Hippocampal formation (tissue), 2 donors: ENCODE measurements around the gene SPON1.
A peak's percentile ranks its signal among the peaks of the same experiment; 100 is the strongest.

Experiments
- DNase-seq, 2 donors: peaks; one replicate each; lab custom pipeline; 2025; lab: John Stamatoyannopoulos, UW

Gene SPON1

GRCh38 chr11:14186046-14186775, 223.7 kb downstream of the SPON1 start:
- no peak for DNase-seq

- no peak for DNase-seq
Measured at GRCh38 chr11:14189874-14190273, 227.4 kb downstream of the SPON1 start.

- no peak for DNase-seq
Measured at GRCh38 chr11:14190992-14191778, 228.7 kb downstream of the SPON1 start.

- DNase-seq: no peak
Measured at GRCh38 chr11:14193644-14194043, 231.1 kb downstream of the SPON1 start.

- DNase-seq: no peak
Measured at GRCh38 chr11:14202251-14203196, 240.0 kb downstream of the SPON1 start.

GRCh38 chr11:14203321-14203720, 240.8 kb downstream of the SPON1 start:
- DNase-seq: no peak

GRCh38 chr11:14212986-14213385, 250.5 kb downstream of the SPON1 start:
- DNase-seq: no peak

- no peak for DNase-seq
Measured at GRCh38 chr11:14218728-14219127, 256.2 kb downstream of the SPON1 start.

- DNase-seq: no peak
Measured at GRCh38 chr11:14223636-14224288, 261.2 kb downstream of the SPON1 start.

- no peak for DNase-seq
Measured at GRCh38 chr11:14224395-14224794, 261.9 kb downstream of the SPON1 start.

GRCh38 chr11:14225666-14226065, 263.1 kb downstream of the SPON1 start:
- no peak for DNase-seq

- no peak for DNase-seq
Measured at GRCh38 chr11:14228356-14228755, 265.8 kb downstream of the SPON1 start.

GRCh38 chr11:14229472-14229871, 266.9 kb downstream of the SPON1 start:
- no peak for DNase-seq

GRCh38 chr11:14230407-14230806, 267.9 kb downstream of the SPON1 start:
- no peak for DNase-seq

- DNase-seq: no peak
Measured at GRCh38 chr11:14232652-14233051, 270.1 kb downstream of the SPON1 start.

GRCh38 chr11:14234446-14234845, 271.9 kb downstream of the SPON1 start:
- DNase-seq: no peak

- no peak for DNase-seq
Measured at GRCh38 chr11:14235701-14236100, 273.2 kb downstream of the SPON1 start.

GRCh38 chr11:14237444-14237961, 275.0 kb downstream of the SPON1 start:
- DNase-seq: peak in 1 of 2 donors; percentile 70

GRCh38 chr11:14240221-14240620, 277.7 kb downstream of the SPON1 start:
- DNase-seq: no peak

- no peak for DNase-seq
Measured at GRCh38 chr11:14240951-14241350, 278.4 kb downstream of the SPON1 start.

- DNase-seq: peak; percentile 48 to 51
Measured at GRCh38 chr11:14242187-14242586, 279.7 kb downstream of the SPON1 start.
